Measurements from ENCODE around the gene ADAM12.

Gene ADAM12

GRCh38 chr10:126230587-126230986 is 157.7 kb downstream of the ADAM12 start:
- no peak for DNase-seq

DNA sequence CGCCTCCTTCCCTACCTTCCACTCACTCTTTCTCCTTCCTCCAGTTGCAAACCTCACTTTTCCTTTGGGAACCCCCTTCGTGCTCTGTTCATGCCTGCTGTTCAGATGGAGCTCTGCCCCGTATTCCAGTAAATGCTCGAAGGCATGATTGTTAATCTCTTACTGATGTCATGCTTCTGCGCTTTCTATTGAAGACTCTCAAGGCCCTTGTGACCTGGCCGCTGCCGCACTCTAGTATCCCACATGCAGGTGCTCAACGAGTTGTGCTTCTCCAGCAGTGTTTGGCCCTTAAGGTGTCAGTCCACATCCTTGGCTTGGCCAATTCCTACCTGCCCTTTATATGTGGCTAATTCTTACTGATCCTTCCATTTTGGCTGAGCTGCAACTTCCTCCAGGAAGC is 158.6 kb downstream of the ADAM12 start:
- DNase-seq: no peak

DNA sequence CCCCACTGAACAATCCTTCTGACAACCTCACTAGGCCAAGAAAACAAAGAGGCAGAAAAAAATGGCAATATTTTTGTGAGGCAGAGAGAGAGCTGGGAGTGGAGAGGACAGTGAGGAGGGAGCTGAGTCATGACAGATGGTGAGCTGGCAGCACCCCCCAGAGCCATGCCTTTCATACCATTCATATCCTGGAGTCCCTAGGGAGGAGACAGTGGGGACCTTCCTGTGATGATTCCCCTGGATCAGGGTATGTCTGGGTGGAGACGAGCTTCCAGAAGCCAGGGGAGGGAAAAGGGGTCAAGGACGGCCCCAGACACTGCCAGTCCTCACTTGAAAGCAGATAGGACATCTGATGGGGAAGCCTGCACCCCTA is 160.5 kb downstream of the ADAM12 start:
- DNase-seq: no peak

DNA sequence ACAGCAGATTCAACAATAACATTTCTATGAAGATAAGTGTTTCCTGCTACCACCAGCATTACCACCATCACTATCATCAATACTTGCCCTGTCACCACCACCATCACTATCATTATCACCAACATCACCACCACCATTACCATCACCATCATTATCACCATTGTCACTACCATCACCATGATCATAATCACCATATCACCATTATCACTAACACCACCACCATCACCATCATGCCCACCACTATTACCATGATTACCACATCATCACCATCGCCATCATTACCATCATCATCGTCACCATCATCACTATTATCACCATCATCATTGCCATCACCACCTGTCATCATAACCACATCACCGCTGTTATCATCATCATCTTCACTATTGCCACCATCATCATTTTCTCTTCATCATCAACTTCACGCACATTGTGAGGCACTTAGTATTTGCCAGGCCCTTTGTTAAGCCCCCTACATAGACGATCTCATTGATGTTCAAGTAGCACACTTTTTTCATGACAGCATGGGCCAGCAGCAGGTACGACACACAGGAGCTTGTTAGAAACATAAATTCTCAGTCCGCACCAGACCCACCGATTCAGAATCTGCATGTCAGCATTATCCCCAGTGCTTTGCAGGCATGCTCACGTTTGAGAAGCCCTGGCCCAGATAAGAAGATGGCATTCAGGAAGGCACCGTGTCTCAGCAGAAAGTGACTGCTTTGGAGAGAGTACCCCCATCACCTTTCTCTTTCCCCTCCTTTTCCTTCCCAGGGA is 161.1 kb downstream of the ADAM12 start:
- no peak for DNase-seq

DNA sequence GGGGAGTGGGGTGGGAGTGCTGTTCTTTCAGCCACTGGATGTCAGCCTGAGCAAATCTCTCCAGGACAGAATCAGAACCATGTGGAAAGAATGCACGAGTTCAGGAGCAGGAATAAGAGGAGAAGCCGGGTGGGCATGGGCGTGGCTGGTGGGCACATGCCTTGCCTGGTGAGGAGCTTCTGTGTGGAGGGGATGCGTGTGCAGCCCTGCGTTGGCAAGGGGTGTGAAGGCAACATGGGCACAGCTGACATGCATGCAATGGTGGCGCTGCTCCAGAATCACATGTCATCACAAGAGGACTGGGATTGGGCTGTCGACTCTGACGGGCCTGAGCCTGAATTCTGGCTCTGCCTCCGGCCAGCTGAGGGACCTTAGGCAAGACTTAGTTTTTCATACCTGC is 162.1 kb downstream of the ADAM12 start:
- DNase-seq: no peak

GRCh38 chr10:126225672-126226008 is 162.6 kb downstream of the ADAM12 start:
- no peak for DNase-seq

- DNase-seq: no peak
Measured at GRCh38 chr10:126224967-126225671, 163.2 kb downstream of the ADAM12 start.

DNA sequence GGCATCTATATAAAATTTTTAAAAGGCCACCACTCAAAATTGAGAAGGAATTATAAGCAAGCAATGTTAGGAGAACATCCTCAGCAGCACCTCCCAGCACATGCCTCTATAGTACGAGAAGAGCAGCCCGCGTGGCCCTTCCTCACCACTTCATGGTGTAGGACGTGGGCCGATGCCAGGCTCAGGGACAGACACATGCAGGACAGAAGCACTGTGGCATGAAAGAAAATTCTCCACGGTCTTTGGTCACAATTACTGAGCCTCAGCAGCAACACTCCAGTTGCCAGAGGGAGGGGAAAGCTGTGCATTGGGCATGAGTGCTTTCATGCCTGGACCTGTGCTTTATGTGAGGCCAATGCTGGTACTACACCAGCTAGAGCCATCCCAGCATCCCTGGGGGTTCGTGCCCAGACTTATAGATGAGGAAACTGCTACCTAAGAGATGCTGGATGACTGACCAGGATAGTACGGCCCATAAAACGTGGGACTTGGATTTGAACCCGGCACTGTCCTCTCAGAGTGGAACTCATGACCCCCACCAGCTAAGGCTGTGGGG is 164.7 kb downstream of the ADAM12 start:
- no peak for DNase-seq

DNA sequence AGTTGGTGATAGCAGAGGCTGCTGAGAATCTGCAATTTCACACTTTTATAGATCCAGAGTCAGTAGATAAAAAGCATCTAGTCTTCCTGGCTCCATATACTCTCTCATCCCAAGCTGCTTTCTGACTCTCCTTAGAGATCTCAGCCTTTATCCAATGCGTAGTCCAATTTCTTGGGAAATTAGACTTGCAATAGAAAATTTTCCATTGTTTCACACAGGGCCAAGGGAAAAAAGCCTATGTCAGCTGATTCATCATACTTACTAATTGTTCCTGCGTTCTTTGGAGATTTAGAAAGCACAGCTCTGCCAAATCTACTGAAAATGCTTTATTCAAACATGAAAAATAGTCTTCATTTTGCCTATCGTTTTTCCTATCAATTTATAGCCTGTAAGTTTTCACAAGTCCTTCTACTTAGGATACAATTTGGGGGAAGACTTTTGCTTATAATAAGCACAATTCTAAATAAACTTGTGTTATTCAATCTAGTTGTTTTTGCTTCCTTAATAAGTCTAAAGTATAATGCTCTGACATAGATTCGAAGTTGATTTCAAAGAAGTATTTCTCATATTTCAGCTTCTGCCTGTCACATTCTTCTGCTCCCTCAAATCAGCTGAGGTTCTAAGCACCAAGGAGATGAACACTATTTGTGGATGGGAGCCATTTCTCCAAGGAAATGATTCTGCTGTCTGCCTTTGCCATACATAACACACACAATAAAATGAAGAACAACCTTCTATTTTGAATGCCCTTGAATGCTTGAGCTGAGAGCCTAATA is 165.4 kb downstream of the ADAM12 start:
- no peak for DNase-seq

GRCh38 chr10:126221874-126222273 is 166.4 kb downstream of the ADAM12 start:
- no peak for DNase-seq

DNA sequence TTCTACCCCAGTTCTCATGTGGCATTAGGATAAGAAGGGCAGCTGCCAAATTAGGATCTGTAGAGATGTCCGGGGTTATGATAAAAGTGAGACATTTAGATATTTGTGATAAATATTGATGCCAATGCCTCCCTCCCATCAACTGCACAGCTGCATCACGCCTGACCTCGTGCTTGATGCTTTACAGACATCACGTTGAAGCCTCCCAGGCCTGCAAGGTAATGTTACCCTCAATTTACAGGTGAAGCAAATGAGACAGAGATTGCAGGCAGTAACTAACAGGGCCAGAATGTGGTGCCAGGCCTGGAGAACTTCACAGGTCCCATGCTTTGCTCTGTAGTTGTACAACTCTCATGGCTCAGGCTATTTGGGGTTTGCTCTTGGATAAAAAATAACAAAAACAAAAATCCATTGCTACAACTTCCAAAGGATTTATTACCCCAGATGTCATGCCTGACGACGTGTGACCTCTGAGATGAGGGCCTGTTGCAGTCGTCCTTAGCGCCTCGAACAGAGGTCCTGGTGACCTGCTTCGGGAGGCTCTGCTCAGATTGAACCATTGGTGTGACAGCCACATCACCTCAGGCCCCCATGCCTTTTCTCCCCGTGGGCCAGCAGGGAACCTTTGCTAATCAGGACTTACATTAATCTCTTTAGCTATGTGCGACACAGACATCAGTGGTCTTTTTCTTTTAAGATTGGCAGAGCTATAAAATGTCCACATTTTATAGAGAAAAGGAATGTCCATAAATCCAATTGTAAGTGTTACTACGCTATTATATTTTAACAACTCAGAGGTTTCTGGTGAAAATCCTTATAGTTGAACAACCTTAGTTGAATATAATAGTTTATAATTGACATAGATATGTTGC is 169.3 kb downstream of the ADAM12 start:
- no peak for DNase-seq

GRCh38 chr10:126218174-126218573 is 170.1 kb downstream of the ADAM12 start:
- DNase-seq: no peak

- DNase-seq: no peak
Measured at GRCh38 chr10:126216632-126216961, 171.7 kb downstream of the ADAM12 start.

DNA sequence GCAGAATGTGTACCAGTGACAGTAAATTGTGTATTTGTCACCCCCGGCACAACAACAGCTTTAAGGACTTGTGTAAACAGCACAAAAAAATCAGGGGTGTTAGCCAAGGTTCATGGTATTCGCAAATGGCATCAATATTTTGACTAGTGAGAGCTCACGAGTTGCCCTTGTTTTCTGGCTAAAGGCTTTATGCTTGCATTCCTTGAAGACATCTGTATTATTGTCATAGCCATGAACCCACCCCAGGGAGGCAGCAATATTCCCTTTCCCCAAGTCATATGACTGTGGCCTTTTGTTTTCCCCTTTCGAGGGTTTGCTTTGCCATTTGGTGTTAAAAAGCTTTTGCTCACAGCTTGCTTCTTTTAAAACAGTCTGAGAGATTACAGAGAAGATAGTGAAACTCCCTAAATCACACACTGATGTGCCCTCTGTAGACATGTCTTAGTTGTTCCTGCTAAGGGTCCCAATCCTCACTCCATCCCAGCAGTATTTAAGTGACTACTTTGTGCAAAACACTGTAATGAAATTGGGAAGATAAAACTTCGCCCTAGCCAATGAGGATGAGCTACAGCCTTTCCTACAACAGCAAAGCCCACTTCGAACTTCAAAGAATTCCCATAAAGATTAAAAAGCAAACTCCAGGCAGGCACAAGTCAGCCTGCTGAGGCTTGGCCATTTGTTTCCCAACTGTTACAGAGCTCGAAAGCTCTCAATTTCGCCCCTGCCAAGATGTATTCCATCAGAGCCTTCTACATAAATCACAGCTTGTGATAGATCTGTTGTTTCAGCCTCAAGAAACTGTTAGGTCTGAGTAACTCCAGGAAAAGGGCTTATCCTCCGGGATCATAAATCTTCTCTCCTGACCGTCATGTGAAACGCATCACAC is 172.3 kb downstream of the ADAM12 start:
- no peak for DNase-seq

DNA sequence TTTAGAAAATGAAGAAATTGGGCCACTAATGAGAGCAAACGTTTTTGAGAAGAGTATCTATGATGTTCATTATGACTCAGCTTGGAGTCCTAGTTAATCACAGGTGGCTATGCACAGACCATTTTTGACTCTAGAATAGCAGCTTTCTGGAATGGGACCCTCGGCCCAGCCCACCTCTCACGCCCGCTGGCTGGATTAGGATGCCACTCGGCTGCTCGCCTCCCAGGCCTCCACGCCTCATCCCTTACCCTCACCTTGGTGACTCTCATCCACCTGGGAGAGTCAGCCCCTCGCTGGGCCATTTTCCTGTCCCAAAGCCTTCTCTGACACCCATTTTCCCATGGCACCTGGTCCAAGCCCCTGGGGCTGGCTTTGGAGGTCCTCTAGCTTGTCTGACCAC is 173.6 kb downstream of the ADAM12 start:
- DNase-seq: no peak

DNA sequence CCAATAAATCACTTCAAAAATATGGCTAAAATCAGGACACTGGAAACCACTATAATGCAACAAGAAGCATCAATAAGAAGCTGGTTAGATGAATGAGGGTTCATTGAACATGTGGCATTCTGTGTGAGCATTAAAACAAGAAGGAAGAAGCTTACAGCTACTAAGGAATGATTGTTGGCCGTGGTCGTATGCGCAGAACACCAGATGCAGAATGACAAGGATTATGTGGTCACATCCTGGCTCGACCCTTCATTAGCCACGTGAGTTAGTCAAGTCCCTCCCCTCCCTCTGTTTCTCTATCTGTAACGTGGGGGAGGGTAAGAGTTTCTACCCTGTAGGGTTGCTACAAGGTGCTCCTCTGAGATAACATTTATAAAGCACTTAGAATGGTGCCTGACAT is 174.3 kb downstream of the ADAM12 start:
- DNase-seq: no peak

DNA sequence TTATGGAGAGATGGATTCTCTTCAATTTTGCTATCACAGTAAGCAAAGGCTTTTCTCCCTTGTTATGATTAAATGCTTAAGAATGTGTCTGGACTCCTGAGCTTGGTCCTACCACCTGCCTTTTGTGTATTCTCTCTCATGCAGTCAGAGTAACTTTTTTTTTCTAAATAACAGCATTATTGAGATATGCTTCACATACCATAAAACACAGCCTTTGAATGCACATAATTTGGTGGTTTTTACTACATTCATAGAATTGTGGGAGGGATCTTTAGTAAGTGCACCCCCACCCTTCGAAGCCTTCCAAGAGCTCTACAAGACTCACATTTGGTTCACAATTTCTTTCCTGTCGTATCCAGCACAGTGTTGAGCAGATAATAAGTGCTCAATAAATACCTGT is 175.5 kb downstream of the ADAM12 start:
- DNase-seq: no peak

DNA sequence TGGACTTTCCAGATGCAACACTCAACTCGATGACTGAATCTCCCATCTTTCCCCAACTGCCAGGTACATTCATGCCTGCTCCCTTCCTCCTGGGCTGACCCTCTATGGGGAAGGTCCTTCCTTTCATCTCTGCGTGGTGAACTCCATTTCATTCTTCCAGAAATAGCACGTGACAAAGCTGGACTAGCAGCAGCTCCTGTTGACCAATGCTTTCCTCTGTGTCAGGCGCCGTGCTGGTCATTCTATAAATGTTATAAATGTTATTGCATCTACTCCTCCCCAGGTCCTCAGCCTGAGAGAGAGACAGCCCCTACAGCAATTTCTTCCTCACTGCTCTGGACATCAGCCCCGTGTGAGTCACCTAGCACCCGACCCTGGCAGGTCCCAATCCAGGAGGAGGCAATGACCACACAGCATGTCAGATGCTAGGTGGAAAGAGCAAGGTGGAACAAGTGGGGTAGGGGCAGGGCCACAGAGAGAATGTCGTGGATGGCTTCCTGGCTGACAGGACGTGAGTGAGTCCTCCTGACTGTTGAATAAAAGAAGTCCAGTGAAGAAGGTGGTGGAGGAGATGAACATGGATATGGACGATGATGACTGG is 178.1 kb downstream of the ADAM12 start:
- DNase-seq: no peak

GRCh38 chr10:126209451-126209850 is 178.8 kb downstream of the ADAM12 start:
- no peak for DNase-seq

DNA sequence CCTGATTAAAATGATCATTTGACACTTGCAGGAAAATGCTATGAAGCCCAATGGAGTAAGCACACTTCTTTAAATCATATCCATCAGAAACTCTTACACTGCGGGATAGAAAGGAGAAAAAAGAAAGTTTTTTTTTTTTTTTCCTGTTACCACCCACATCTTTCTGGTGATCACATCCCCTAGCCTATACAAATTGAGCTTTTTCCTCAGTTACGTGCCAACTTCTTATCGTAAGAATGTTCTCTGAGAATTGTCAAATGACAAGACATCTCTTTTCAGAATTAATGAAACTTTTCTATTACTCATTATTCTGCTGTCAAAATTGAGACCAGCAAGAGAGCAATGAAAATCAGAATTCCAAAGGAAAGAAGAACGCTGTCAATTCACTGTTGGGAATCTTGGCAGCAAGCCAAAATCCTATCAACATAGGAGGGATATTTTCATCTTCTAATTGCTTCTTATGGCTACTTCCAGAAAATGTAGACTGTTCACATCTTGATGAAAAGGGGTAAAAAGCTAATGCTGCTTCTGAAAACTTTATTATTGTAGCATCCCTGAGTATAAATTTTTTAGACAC is 179.5 kb downstream of the ADAM12 start:
- DNase-seq: no peak

DNA sequence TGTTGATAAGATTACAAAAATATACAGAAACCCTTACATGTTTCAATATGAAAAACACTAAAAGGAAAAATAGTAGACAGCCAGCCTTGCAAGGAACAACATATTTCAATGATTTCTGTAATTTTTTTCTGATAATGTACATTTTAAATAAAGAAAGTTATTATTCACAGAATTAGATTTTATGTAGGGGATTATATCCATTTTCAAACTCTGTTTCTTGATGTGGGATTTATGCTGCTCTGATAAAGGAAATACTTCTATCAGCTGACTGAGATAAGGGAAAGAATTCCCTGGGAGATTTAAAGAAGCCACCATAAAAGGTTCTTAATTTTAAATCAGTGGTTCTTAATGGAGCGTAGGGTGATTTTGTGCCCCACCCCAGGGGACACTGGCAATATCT is 180.4 kb downstream of the ADAM12 start:
- no peak for DNase-seq
